OCI-LY3 (cell line): ENCODE results near the gene CD209.

ENCODE experiments used
- H2AFZ ChIP-seq: fragments of 200-600, 300-600 bp; shearing (Covaris generic); 2 replicates; pipeline ENCODE4 v1.6.0; 2014; ENCODE audit warnings: antibody characterized with exemption, low read depth, low read length
- H3K27ac ChIP-seq: fragments of 200-600, 300-600 bp; sonication (generic); 2 replicates; pipeline ENCODE4 v1.5.1; 2014; ENCODE audit warnings: mild to moderate bottlenecking, low read length, moderate library complexity, mixed read lengths
- H3K27me3 ChIP-seq: fragments of 200-600, 300-600 bp; sonication (generic); 2 replicates; pipeline ENCODE4 v1.6.1; 2014; ENCODE audit warnings: low read depth, low read length, mixed read lengths
- H3K36me3 ChIP-seq: fragments of 200-600, 300-600 bp; sonication (generic); replicated peaks from 2 replicates; pipeline ENCODE3; 2014; ENCODE audit warnings: low read depth, low read length, mixed read lengths
- H3K4me1 ChIP-seq: fragments of 300-600, 200-600 bp; sonication (generic); 2 replicates; pipeline ENCODE4 v1.6.1; 2014; ENCODE audit warnings: low read length, mixed read lengths
- H3K4me2 ChIP-seq: fragments of 200-600, 300-600 bp; sonication (generic); 2 replicates; pipeline ENCODE4 v1.6.1; 2014; ENCODE audit warnings: low read length, mixed read lengths
- H3K4me3 ChIP-seq: fragments of 300-600, 200-600 bp; sonication (generic); 2 replicates; pipeline ENCODE4 v1.5.1; 2014; ENCODE audit warnings: antibody characterized with exemption, mild to moderate bottlenecking, low read length, moderate library complexity
- H3K79me2 ChIP-seq: fragments of 300-600, 200-600 bp; shearing (Covaris generic); 2 replicates; pipeline ENCODE4 v1.6.1; 2014; ENCODE audit warnings: mild to moderate bottlenecking, low read length, mixed read lengths
- H3K9ac ChIP-seq: fragments of 300-600, 200-600 bp; shearing (Covaris generic); 2 replicates; pipeline ENCODE4 v1.6.0; 2014; ENCODE audit warnings: mild to moderate bottlenecking, low read length, moderate library complexity
- H3K9me3 ChIP-seq: fragments of 200-600, 300-600 bp; shearing (Covaris generic); 2 replicates; pipeline ENCODE4 v1.6.1; 2014; ENCODE audit warnings: low read length, mixed read lengths; ENCODE audit not compliant: insufficient read depth
- H4K20me1 ChIP-seq: fragments of 200-600, 300-600 bp; sonication (generic); 2 replicates; pipeline ENCODE4 v1.6.1; 2016; ENCODE audit warnings: low read length, mixed read lengths; ENCODE audit not compliant: insufficient read depth
- EZH2phosphoT487 ChIP-seq: fragments of 200-600 bp; shearing (Covaris generic); IDR thresholded peaks from 2 replicates; pipeline ENCODE4 v1.6.1; 2018; ENCODE audit warnings: antibody characterized with exemption, mixed run types, low read depth
- TF ChIP-seq, protein P1 (sequence below): fragments of 200-600, 300-600 bp; sonication (generic); IDR thresholded peaks from 2 replicates; pipeline ENCODE4 v1.5.1; 2014; ENCODE audit warnings: antibody characterized with exemption, low read length, low read depth

Gene CD209

DNA sequence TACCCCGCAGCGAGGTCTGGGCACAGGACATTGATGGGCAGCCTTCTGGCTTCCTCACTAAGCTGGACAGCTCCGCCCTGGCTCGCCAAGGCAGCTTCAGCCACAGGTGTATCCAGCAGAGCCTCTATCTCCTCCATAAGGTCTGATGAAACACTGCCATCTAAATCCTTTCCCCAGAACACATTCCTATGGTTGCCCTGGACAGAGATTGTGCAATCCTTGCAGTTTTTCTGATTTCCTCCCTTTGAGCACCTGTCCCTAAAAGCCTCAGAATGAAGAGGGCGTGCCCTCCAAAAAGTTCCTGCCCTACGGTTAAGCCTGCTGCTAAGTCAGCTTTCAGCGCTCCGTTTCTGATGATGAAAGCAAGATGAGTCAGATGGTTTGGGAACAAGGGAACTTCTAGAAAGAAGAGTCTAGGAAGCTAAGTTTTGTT is 36.7 kb upstream of the CD209 start:
- Histone ChIP-seq H3K79me2 (no peaks in the 10 kb centered on the region), H4K20me1 (no peaks in the 10 kb centered on the region), H3K36me3 (no peaks in the 10 kb centered on the region), H3K4me1 (no peaks in the 10 kb centered on the region), H3K9me3 (peaks cover 5% of the 10 kb centered on the region), H3K9ac (no peak overlapping the region), H3K4me3 (no peak overlapping the region), H3K27ac (no peak overlapping the region), H3K27me3 (peaks cover 44% of the 10 kb centered on the region), H3K4me2 (no peak overlapping the region), H2AFZ (no peak overlapping the region)
- TF ChIP-seq, protein P1, sequence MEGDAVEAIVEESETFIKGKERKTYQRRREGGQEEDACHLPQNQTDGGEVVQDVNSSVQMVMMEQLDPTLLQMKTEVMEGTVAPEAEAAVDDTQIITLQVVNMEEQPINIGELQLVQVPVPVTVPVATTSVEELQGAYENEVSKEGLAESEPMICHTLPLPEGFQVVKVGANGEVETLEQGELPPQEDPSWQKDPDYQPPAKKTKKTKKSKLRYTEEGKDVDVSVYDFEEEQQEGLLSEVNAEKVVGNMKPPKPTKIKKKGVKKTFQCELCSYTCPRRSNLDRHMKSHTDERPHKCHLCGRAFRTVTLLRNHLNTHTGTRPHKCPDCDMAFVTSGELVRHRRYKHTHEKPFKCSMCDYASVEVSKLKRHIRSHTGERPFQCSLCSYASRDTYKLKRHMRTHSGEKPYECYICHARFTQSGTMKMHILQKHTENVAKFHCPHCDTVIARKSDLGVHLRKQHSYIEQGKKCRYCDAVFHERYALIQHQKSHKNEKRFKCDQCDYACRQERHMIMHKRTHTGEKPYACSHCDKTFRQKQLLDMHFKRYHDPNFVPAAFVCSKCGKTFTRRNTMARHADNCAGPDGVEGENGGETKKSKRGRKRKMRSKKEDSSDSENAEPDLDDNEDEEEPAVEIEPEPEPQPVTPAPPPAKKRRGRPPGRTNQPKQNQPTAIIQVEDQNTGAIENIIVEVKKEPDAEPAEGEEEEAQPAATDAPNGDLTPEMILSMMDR, result no peak
- no peak for TF ChIP-seq EZH2phosphoT487

DNA sequence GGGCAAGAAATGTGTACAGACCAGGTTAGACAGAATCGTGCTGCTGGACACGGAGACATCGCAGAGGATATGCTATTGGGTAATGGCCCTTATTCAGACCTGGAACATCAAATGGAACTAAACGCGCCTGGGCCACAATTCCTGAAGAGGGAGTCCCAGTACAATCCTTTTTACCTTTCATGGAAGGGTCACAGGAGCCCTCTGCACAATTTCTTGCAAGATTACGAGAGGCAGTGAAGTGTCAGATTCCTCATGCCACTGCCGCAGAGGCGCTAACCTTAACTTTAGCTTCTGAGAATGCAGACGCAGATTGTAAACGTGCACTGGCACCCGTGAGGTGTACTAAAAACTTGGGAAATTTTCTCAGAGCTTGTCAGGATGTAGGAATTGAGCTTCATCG is 33.8 kb upstream of the CD209 start:
- Histone ChIP-seq H3K36me3 (no peaks in the 10 kb centered on the region), H2AFZ (no peak overlapping the region), H3K27ac (no peak overlapping the region), H3K27me3 (peaks cover 53% of the 10 kb centered on the region), H3K9me3 (peaks cover 5% of the 10 kb centered on the region), H3K9ac (no peak overlapping the region), H3K4me2 (no peak overlapping the region), H3K4me3 (no peak overlapping the region), H3K4me1 (peaks cover 8% of the 10 kb centered on the region), H4K20me1 (no peaks in the 10 kb centered on the region), H3K79me2 (no peaks in the 10 kb centered on the region)
- TF ChIP-seq EZH2phosphoT487, result no peak
- TF ChIP-seq, protein P1, result no peak

DNA sequence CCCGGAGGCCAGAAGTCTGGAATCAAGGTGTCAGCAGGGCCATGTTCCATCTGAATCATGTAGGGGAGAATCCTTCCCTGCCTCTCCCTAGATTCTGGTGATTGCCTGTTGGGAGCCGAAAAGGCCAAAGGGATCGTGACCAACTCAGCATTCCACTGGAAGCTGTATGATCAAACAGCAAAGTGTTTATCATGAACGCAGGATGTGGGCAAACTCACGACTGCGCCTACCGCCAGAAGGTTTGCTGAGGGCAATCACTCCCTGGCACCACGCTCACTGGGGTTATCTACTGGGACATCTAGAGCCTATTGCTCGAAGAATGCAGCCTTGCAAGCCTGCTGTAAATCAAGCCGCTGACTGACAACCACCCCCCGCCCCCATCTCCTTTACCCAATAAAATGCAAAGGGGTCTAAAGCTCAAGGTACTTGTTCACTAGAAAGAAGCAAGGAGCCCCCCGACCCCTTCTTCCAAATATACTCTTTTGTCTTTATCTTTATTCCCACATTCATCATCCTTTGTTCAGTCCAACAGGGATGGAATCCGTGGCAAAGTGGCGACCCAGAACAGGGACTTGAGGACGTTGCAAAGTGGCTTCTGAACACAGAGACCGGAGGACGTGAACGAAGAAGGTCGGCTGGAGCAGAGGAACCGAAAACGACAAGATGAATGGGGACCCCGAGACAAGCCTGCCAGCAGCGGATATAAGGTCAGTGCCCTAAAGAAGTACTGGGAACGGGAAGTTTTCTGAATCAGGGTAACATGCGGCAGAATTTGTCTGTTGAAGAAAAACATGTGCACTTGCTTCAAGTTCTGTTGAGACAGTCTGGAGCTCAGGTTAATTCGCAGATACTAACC is 32.5 kb upstream of the CD209 start:
- peaks cover 8% of the 10 kb centered on the region for H3K4me1 ChIP-seq
- no peak overlapping the region for H3K4me3 ChIP-seq
- no peak overlapping the region for H3K4me2 ChIP-seq
- H2AFZ ChIP-seq, result no peak overlapping the region
- H3K27ac ChIP-seq, result no peak overlapping the region
- H3K36me3 ChIP-seq, result no peaks in the 10 kb centered on the region
- H4K20me1 ChIP-seq, result no peaks in the 10 kb centered on the region
- peaks cover 54% of the 10 kb centered on the region for H3K27me3 ChIP-seq
- H3K79me2 ChIP-seq, result no peaks in the 10 kb centered on the region
- H3K9ac ChIP-seq, result no peak overlapping the region
- TF ChIP-seq, protein P1, result no peak
- TF ChIP-seq EZH2phosphoT487, result no peak
- peaks cover 2% of the 10 kb centered on the region for H3K9me3 ChIP-seq

DNA sequence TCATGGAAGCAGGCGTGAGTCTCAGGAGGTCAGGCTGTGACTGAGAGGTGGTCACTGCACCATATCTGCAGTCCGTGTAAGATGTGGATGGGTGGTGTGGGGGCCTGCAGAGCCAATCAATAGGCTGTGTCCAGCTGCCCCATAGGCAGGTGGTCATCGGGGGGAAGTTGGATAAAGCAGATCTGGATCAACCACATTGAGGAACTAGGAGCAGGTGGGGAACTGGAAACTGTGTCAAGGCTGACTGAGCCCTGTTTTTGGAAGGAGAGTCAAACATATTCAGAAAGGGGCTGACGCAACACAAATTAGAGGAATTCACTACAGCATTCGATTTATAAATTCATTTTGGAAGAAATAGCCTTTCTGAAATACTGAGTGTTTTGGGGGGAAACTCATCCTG is 30.7 kb upstream of the CD209 start:
- H3K79me2 ChIP-seq, result no peaks in the 10 kb centered on the region
- H3K27ac ChIP-seq, result no peak overlapping the region
- H3K36me3 ChIP-seq, result no peaks in the 10 kb centered on the region
- no peaks in the 10 kb centered on the region for H4K20me1 ChIP-seq
- H3K9ac ChIP-seq, result no peak overlapping the region
- peak overlapping the region; percentile 22 for H3K4me2 ChIP-seq
- no peaks in the 10 kb centered on the region for H3K9me3 ChIP-seq
- H3K4me1 ChIP-seq, result peaks cover 8% of the 10 kb centered on the region
- TF ChIP-seq, protein P1, result no peak
- no peak for TF ChIP-seq EZH2phosphoT487
- no peak overlapping the region for H2AFZ ChIP-seq
- H3K27me3 ChIP-seq, result peaks cover 37% of the 10 kb centered on the region
- H3K4me3 ChIP-seq, result no peak overlapping the region
